ENCODE results near the gene MPPED1. TPM values are rescaled to one million over a fixed set of nuclear protein-coding genes. Genes with fewer than 3 reads are reported as not detected.

MPPED1 gene
- total RNA-seq, 1 experiment from 2014 or later: 0.28 TPM

DNA sequence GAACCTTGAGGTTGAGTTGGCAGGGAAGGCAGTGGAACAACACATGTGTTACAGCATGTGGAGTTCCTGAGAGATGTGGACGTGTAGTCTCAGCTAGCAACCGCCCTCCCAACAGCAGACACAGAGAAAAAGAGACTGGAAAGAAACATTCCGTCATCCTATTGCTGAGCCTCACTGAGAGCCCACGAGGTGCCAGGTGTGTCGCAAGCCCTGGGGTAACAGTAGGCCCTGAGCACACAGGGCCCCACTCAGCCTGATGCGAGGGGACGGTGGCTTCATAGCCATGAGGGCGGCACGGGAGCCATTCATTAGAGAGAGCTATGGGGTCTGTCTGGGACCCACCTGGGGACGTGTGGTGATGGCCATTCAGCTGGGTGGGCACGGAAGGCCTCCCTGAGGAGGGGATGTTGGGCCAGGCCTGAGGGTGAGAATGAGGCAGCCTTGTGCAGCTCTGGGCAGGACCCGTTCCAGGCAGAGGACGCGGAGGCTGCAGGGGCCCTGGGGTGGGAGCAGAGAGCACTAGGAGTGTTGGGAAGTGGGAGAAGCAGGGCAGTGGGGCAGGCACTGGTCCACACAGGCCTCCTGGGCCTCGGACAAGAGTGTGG is 26.2 kb downstream of the MPPED1 start:
- Histone ChIP-seq H3K4ac (ENCODE audit: low read depth, low read length) (no peak overlapping the region), H3K9ac (ENCODE audit: extremely low read depth, insufficient read length, low read length) (no peak overlapping the region), H4K20me1 (ENCODE audit: control insufficient read depth, insufficient read depth, insufficient read length) (no peaks in the 10 kb centered on the region), H3K18ac (ENCODE audit: insufficient read length, low read depth, low read length) (no peak overlapping the region), H2BK15ac (ENCODE audit: low read depth, low read length) (no peak overlapping the region), H3K79me1 (ENCODE audit: insufficient read depth, low read depth, low read length, poor library complexity, severe bottlenecking) (no peaks in the 10 kb centered on the region), H2AFZ (ENCODE audit: low read length) (no peak overlapping the region), H3K9me3 (ENCODE audit: control insufficient read depth, low read depth, low read length) (no peaks in the 10 kb centered on the region), H3K56ac (ENCODE audit: insufficient read length, low read depth, low read length) (no peak overlapping the region), H3T11ph (ENCODE audit: low read length) (no peak overlapping the region), H3K27ac (ENCODE audit: insufficient read length, low read depth, low read length) (no peak overlapping the region), H2BK120ac (ENCODE audit: low read depth, low read length, poor library complexity, severe bottlenecking) (no peak overlapping the region), H3K14ac (ENCODE audit: insufficient read depth, low read length) (peak overlapping the region; percentile 20; the same call in 1 of the 2 replicates), H3K27me3 (ENCODE audit: insufficient read depth, low read length) (no peaks in the 10 kb centered on the region), H2BK12ac (ENCODE audit: insufficient read length, low read depth, low read length) (no peak overlapping the region), H3K23me2 (ENCODE audit: insufficient read length, low read depth, low read length, poor library complexity, severe bottlenecking) (no peaks in the 10 kb centered on the region), H3K79me2 (ENCODE audit: insufficient read depth, low read length) (no peaks in the 10 kb centered on the region), H3K4me1 (ENCODE audit: insufficient read depth, low read length) (no peaks in the 10 kb centered on the region; the same call in 1 of the 2 replicates), H4K8ac (replicated peaks; ENCODE audit: insufficient read length, low read depth, low read length) (no peak overlapping the region), H2BK20ac (ENCODE audit: low read depth, low read length, poor library complexity, severe bottlenecking) (no peak overlapping the region), H3K4me2 (ENCODE audit: insufficient read depth, insufficient read length, low read length) (no peak overlapping the region), H2BK5ac (ENCODE audit: insufficient read length, low read length) (no peak overlapping the region), H4K5ac (ENCODE audit: insufficient read length, low read depth, low read length) (no peak overlapping the region), H3K23ac (ENCODE audit: insufficient read length, low read depth, low read length) (no peak overlapping the region), H4K91ac (ENCODE audit: insufficient read length, low read depth, low read length) (no peak overlapping the region), H2AK5ac (ENCODE audit: insufficient read length, low read length) (no peak overlapping the region)
- H3K27me3 Mint-ChIP-seq (ENCODE audit: low read depth): peaks cover 16% of the 10 kb centered on the region
- no CpG with 5 or more reads among the region's 15 CpGs for WGBS (ENCODE audit: extremely low coverage, insufficient read length, low lambda C conversion rate)
- peaks cover 7 to 19% of the 10 kb centered on the region in 2 experiments; a peak in 3 of 4 replicates for H3K4me1 Mint-ChIP-seq
- H3K4me3 Mint-ChIP-seq: no peak overlapping the region
- DNase-seq: peak; percentile 3
- H3K9me3 Mint-ChIP-seq: no peaks in the 10 kb centered on the region
- H3K36me3 Mint-ChIP-seq (ENCODE audit: insufficient read depth in 1 of 3, low read depth in 3 of 3): no peaks in the 10 kb centered on the region
- TF ChIP-seq, protein P1, sequence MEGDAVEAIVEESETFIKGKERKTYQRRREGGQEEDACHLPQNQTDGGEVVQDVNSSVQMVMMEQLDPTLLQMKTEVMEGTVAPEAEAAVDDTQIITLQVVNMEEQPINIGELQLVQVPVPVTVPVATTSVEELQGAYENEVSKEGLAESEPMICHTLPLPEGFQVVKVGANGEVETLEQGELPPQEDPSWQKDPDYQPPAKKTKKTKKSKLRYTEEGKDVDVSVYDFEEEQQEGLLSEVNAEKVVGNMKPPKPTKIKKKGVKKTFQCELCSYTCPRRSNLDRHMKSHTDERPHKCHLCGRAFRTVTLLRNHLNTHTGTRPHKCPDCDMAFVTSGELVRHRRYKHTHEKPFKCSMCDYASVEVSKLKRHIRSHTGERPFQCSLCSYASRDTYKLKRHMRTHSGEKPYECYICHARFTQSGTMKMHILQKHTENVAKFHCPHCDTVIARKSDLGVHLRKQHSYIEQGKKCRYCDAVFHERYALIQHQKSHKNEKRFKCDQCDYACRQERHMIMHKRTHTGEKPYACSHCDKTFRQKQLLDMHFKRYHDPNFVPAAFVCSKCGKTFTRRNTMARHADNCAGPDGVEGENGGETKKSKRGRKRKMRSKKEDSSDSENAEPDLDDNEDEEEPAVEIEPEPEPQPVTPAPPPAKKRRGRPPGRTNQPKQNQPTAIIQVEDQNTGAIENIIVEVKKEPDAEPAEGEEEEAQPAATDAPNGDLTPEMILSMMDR (conservative IDR thresholded peaks at IDR 0.05): no peak
- no peak overlapping the region; a peak in 1 of 7 replicates for H3K27ac Mint-ChIP-seq

All from H9 (cell line).